Measurements from ENCODE around the gene KICS2.
"Not testable (repeated sequence)": the region's sequence is repeated elsewhere in the genome, so short reads cannot be mapped to it uniquely, and the experiment has no call there.

Gene KICS2

GRCh38 chr12:64212119-64212746 is 9.9 kb downstream of the KICS2 start:
- DNase-seq: no peak

GRCh38 chr12:64207453-64207852 is 14.6 kb downstream of the KICS2 start:
- DNase-seq: no peak

- no peak for DNase-seq
These were observed 16.6 kb downstream of the KICS2 start for GRCh38 chr12:64205542-64205941.

GRCh38 chr12:64203775-64204174 is 18.3 kb downstream of the KICS2 start:
- DNase-seq: no peak

GRCh38 chr12:64203036-64203435 is 19.1 kb downstream of the KICS2 start:
- DNase-seq: no peak

- not testable (repeated sequence) for DNase-seq
These were observed 26.3 kb downstream of the KICS2 start for GRCh38 chr12:64195841-64196240.

GRCh38 chr12:64194333-64195149 is 27.6 kb downstream of the KICS2 start:
- no peak for DNase-seq

GRCh38 chr12:64193931-64194330 is 28.2 kb downstream of the KICS2 start:
- DNase-seq: no peak

GRCh38 chr12:64192644-64193444 is 29.3 kb downstream of the KICS2 start:
- DNase-seq: no peak

- no peak for DNase-seq
These were observed 32.0 kb downstream of the KICS2 start for GRCh38 chr12:64190140-64190539.

- DNase-seq: no peak
These were observed 32.6 kb downstream of the KICS2 start for GRCh38 chr12:64189530-64189929.

- DNase-seq: no peak
These were observed 34.3 kb downstream of the KICS2 start for GRCh38 chr12:64187794-64188193.

- DNase-seq: no peak
These were observed 34.7 kb downstream of the KICS2 start for GRCh38 chr12:64187370-64187769.

- DNase-seq: no peak
These were observed 35.3 kb downstream of the KICS2 start for GRCh38 chr12:64186789-64187188.

- no peak for DNase-seq
These were observed 37.9 kb downstream of the KICS2 start for GRCh38 chr12:64184216-64184615.

GRCh38 chr12:64181430-64182291 is 40.4 kb downstream of the KICS2 start:
- no peak for DNase-seq

- no peak for DNase-seq
These were observed 41.1 kb downstream of the KICS2 start for GRCh38 chr12:64180951-64181350.

- no peak for DNase-seq
These were observed 44.0 kb downstream of the KICS2 start for GRCh38 chr12:64178122-64178521.

- DNase-seq: no peak
These were observed 45.1 kb downstream of the KICS2 start for GRCh38 chr12:64177001-64177400.

GRCh38 chr12:64175254-64175945 is 46.7 kb downstream of the KICS2 start:
- no peak for DNase-seq

- DNase-seq: no peak
These were observed 48.6 kb downstream of the KICS2 start for GRCh38 chr12:64173456-64173855.

Data from activated effector memory CD4-positive, alpha-beta T cell treated with Interleukin-2 at 50 U/mL for 16 hours (primary cell).